ENCODE data around the gene CROCC. TPM values are rescaled to one million over a fixed set of nuclear protein-coding genes. Genes with fewer than 3 reads are reported as not detected.
A peak's percentile ranks its signal among the peaks of the same experiment; 100 is the strongest.
"Not testable (repeated sequence)": the region's sequence is repeated elsewhere in the genome, so short reads cannot be mapped to it uniquely, and the experiment has no call there.

The CROCC gene
- total RNA-seq, 2 experiments from 2014 or later: 15.9 to 18.7 TPM

GRCh38 chr1:16903054-16903453 is 18.7 kb upstream of the CROCC start:
- H3K4me1 Mint-ChIP-seq (ENCODE audit: low read depth): peaks cover 29% of the 10 kb centered on the region
- no peak overlapping the region for H3K4me3 Mint-ChIP-seq
- H3K27me3 Mint-ChIP-seq: no peaks in the 10 kb centered on the region
- no peak overlapping the region for H3K27ac Mint-ChIP-seq
- intact Hi-C loops (cut with micrococcal nuclease): loop anchor here (5.0 to 10.0 kb wide), 4 partner anchors 149 to 1378 kb away; partner anchors contain the start of genes CASP9, DNAJC16, SDHB and SZRD1
- H3K9me3 Mint-ChIP-seq: no peaks in the 10 kb centered on the region
- no peaks in the 10 kb centered on the region for H3K36me3 Mint-ChIP-seq
- ChIA-PET POLR2A (interaction anchor here (0.8 to 3.2 kb wide), 3 partner anchors 12 to 389 kb away, joined by 3 to 36 read pairs (median 4); no protein-coding TSS in a partner anchor), CTCF (interaction anchor here (1.1 to 1.8 kb wide), 2 partner anchors 194 to 282 kb away, joined by 3 read pairs; no protein-coding TSS in a partner anchor)
- DNase-seq: peak; percentile 41

DNA sequence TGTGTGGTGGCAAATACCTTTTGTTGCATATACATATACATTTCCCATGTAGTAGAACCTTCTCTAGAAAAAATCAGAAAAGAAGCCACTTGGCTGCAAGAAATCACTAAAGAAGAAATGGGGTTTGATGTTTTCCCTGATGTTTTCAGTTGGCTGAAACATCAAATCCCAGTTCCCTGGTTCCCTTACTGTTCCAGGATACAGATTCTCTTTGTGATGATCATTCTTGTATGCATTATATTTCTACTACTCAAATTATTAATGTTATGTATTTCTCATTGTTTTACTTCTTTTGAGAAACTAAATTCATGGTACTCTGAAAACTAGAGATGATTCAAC is 18.3 kb upstream of the CROCC start:
- ChIA-PET CTCF (interaction anchor here (0.7 to 1.8 kb wide), 3 partner anchors 11 to 282 kb away, joined by 3 to 4 read pairs (median 3); no protein-coding TSS in a partner anchor), POLR2A (interaction anchor here (1.1 to 3.2 kb wide), 2 partner anchors 12 to 14 kb away, joined by 4 to 36 read pairs; no protein-coding TSS in a partner anchor)
- intact Hi-C loops (cut with micrococcal nuclease): loop anchor here (5.0 to 10.0 kb wide), 4 partner anchors 149 to 1379 kb away; partner anchors contain the start of genes CASP9, DNAJC16, SDHB and SZRD1
- H3K36me3 Mint-ChIP-seq: no peaks in the 10 kb centered on the region
- peaks cover 25% of the 10 kb centered on the region for H3K4me1 Mint-ChIP-seq (ENCODE audit: low read depth)
- no peak overlapping the region for H3K4me3 Mint-ChIP-seq
- no peaks in the 10 kb centered on the region for H3K27me3 Mint-ChIP-seq
- no peak overlapping the region for H3K27ac Mint-ChIP-seq
- no peak for DNase-seq
- no peaks in the 10 kb centered on the region for H3K9me3 Mint-ChIP-seq

DNA sequence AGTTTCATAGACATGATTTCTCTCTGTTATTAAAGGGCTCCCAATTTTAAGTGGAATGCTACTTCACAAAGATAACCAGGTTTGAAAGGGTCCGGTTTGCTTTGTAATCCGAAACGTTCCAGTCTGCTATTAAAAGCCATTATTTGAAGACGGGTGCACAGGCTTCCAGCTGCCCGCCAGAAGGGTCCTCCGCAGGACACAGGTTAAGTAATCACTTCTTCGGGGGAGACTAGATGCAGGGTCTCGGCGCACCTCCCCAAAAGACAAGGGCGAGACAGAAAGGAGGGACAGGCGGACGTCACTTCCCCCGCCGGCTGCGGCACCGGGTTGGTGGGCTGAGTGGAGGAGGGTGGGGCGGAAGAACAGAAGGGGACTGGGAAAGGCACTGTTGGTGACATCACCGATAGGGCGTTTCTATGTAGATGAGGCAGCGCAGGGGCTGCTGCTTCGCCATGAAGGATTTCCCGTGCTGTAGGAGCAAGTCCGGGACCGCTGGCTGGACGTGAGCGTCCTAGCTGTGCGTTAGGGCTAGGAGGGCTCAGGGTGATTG is 17.1 kb upstream of the CROCC start:
- DNase-seq: peak; percentile 100
- CTCF ChIA-PET: interaction anchor here (1.8 to 2.1 kb wide), 2 partner anchors 56 to 284 kb away, joined by 3 to 7 read pairs; no protein-coding TSS in a partner anchor
- intact Hi-C loops (cut with micrococcal nuclease): loop anchor here (1.0 to 10.0 kb wide), 7 partner anchors 8 to 1380 kb away; partner anchors contain the start of genes CASP9, DNAJC16, RCC2 and SDHB

GRCh38 chr1:16905110-16905867 is 16.4 kb upstream of the CROCC start:
- H3K9me3 Mint-ChIP-seq: no peaks in the 10 kb centered on the region
- intact Hi-C loops (cut with micrococcal nuclease): loop anchor here (2.0 to 10.0 kb wide), 4 partner anchors 180 to 1380 kb away; partner anchors contain the start of genes CASP9, DNAJC16, RCC2 and SZRD1
- peaks cover 26% of the 10 kb centered on the region for H3K4me1 Mint-ChIP-seq (ENCODE audit: low read depth)
- peak; percentile 58 for DNase-seq
- no peaks in the 10 kb centered on the region for H3K27me3 Mint-ChIP-seq
- ChIA-PET CTCF (interaction anchor here (2.1 kb wide), 1 partner anchor 56 kb away, joined by 7 read pairs; no protein-coding TSS in a partner anchor), POLR2A (interaction anchor here (0.5 to 3.2 kb wide), 18 partner anchors 9 to 1379 kb away, joined by 3 to 45 read pairs (median 5); partner anchors contain the start of genes CPLANE2, CROCC, DNAJC16 and RNU1-2)
- no peaks in the 10 kb centered on the region for H3K36me3 Mint-ChIP-seq
- no peak overlapping the region for H3K4me3 Mint-ChIP-seq
- H3K27ac Mint-ChIP-seq: no peak overlapping the region

More for the DNA sequence above, 17.1 kb upstream of the CROCC start:
- no peak overlapping the region for H3K4me3 Mint-ChIP-seq
- H3K27me3 Mint-ChIP-seq: no peaks in the 10 kb centered on the region
- no peaks in the 10 kb centered on the region for H3K9me3 Mint-ChIP-seq
- H3K4me1 Mint-ChIP-seq (ENCODE audit: low read depth): peaks cover 25% of the 10 kb centered on the region
- POLR2A ChIA-PET: interaction anchor here (0.5 to 3.2 kb wide), 19 partner anchors 8 to 1378 kb away, joined by 3 to 45 read pairs (median 4); partner anchors contain the start of genes CPLANE2, CROCC, DNAJC16 and RNU1-2
- H3K27ac Mint-ChIP-seq: no peak overlapping the region
- H3K36me3 Mint-ChIP-seq: no peaks in the 10 kb centered on the region

- CTCF ChIA-PET: interaction anchor here (2.1 kb wide), 1 partner anchor 55 kb away, joined by 7 read pairs; no protein-coding TSS in a partner anchor
- H3K27ac Mint-ChIP-seq: no peak overlapping the region
- H3K27me3 Mint-ChIP-seq: no peaks in the 10 kb centered on the region
- peak; percentile 60 for DNase-seq
- peaks cover 20% of the 10 kb centered on the region for H3K4me1 Mint-ChIP-seq (ENCODE audit: low read depth)
- no peaks in the 10 kb centered on the region for H3K9me3 Mint-ChIP-seq
- POLR2A ChIA-PET: interaction anchor here (1.0 to 3.2 kb wide), 9 partner anchors 9 to 393 kb away, joined by 3 to 45 read pairs (median 8); partner anchors contain the start of genes RNU1-2 and SDHB
- intact Hi-C loops (cut with micrococcal nuclease): loop anchor here (2.0 to 10.0 kb wide), 4 partner anchors 181 to 1381 kb away; partner anchors contain the start of genes CASP9, DNAJC16, RCC2 and SZRD1
- H3K4me3 Mint-ChIP-seq: no peak overlapping the region
- no peaks in the 10 kb centered on the region for H3K36me3 Mint-ChIP-seq
Observed at GRCh38 chr1:16905868-16906702, 15.6 kb upstream of the CROCC start.

- POLR2A ChIA-PET: no interaction called here
Observed at GRCh38 chr1:16906873-16907272, 14.9 kb upstream of the CROCC start.

DNA sequence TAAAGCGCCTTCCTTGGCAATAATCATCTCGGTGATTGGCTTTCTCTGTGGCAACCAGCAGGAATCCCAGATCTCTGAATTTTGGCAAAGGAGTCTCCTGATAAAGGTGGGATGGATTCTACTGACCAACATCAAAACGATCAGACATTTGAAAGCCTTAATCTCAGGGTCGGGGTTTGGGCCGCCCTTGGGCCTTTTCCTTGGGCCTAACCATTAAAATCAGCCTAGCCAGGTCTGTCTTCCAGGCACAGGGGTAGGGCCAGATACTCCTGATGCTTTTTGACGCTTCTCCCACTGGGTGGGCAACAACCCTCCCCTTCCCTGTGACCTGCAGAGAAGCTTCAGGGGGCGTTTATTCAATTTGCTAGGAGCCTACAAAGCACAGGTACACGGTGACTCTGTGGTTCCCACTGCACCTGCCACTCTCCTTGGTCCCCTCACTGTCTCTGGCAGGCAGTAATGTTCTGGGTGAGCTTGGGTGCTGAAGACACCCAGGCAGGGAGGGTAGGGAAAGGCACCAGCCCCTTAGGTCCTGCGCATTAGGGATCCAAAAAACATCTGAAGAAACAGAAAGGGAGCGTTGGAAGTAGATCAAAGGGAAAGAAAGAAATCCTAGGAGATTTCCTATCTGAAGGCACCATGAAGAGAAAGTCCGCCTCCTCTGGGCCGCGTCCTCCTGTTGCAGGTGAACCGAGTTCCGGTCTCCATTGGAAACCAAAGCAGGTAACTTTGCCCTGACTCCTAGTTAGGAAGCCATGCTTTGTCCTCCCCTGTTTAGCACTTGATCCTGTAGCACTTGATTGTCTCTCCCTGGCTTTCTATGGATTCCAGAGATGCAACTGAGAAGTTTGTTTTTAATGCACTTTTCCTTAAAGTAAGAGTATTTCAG is 13.6 kb upstream of the CROCC start:
- ChIA-PET CTCF (no interaction called here), POLR2A (no interaction called here)
- no peak overlapping the region for H3K4me3 Mint-ChIP-seq

More at GRCh38 chr1:16906873-16907272, 14.9 kb upstream of the CROCC start:
- no peak overlapping the region for H3K27ac Mint-ChIP-seq
- no peak overlapping the region for H3K4me3 Mint-ChIP-seq
- DNase-seq: peak; percentile 7
- H3K9me3 Mint-ChIP-seq: no peaks in the 10 kb centered on the region
- H3K36me3 Mint-ChIP-seq: no peaks in the 10 kb centered on the region
- intact Hi-C loops (cut with micrococcal nuclease): loop anchor here (10.0 kb wide), 3 partner anchors 182 to 1382 kb away; partner anchors contain the start of genes CASP9, DNAJC16 and SZRD1
- no peaks in the 10 kb centered on the region for H3K27me3 Mint-ChIP-seq
- H3K4me1 Mint-ChIP-seq (ENCODE audit: low read depth): peaks cover 16% of the 10 kb centered on the region
- CTCF ChIA-PET: no interaction called here

DNA sequence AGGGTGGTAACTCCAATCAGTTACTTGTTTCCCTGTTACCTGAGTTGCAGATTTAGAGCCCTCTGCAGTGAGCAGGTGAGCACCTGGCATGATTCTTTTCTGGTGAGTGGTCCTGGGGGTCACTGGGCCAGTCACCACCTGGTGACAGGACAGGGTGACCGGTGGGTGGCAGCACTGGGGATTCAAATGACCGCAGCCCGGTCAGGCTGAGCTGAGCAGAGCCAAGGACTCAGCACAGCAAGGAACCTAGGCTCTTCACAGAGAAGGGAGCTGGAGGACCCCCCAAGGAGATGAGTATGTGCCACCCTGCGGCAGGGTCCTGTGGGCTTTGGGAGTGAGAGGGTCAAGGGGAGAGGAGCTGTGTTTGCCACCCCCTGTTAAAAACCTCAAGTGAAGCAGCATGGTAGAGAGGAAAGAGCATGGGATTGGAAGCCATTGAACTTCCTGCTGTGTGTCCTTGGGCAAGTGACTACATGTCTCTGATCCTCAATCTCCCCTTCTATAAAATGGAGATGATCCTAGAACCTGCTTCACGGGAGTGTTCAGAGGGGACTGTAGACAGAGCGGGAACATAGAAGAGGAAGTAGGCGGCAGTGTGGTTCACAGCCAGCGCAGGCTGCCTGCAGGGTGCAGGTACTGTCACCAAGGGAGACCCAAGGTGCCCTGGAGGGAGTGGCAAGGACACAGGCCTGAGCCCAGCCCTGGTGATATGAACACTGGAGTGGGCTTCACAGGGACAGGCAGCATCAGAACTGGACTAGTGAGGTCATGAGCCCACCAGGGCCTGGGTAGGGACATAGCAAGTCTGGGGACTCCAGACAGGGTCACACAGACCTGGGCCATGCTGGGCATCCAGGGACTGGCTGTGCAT is 9.6 kb upstream of the CROCC start:
- H3K27ac Mint-ChIP-seq; intact Hi-C loops (cut with micrococcal nuclease); H3K27me3 Mint-ChIP-seq; H3K9me3 Mint-ChIP-seq; CTCF ChIA-PET; DNase-seq; POLR2A ChIA-PET; H3K36me3 Mint-ChIP-seq; H3K4me3 Mint-ChIP-seq: not testable (repeated sequence)
- H3K4me1 Mint-ChIP-seq (ENCODE audit: low read depth): peaks cover 23% of the 10 kb centered on the region

More for the DNA sequence above, 13.6 kb upstream of the CROCC start:
- no peaks in the 10 kb centered on the region for H3K9me3 Mint-ChIP-seq
- H3K4me1 Mint-ChIP-seq (ENCODE audit: low read depth): peaks cover 14% of the 10 kb centered on the region
- DNase-seq: no peak
- H3K27ac Mint-ChIP-seq: no peak overlapping the region
- no peaks in the 10 kb centered on the region for H3K27me3 Mint-ChIP-seq
- H3K36me3 Mint-ChIP-seq: no peaks in the 10 kb centered on the region
- intact Hi-C loops (cut with micrococcal nuclease): loop anchor here (10.0 kb wide), 3 partner anchors 183 to 1383 kb away; partner anchors contain the start of genes CASP9, DNAJC16 and SZRD1

DNA sequence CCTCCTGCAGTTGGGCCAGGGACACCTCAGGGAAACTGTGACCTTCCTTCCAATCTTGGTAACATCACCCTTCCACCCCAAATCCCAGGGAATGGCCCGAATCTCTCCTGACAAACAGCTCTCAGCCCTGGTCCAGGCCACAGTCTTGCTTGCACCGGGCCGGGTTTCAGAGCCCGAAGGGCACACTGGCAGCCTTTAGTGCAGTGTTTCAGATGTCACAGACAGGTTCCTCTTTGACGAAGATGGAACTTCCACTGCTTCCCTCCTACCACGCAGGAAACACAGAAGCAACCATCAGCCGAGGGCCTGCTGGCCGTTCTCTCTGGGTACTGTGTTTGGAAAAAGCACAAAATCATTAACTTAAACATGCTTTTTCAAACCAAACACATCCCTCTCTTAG is 9.0 kb upstream of the CROCC start:
- POLR2A ChIA-PET, H3K36me3 Mint-ChIP-seq, H3K27ac Mint-ChIP-seq, DNase-seq, H3K27me3 Mint-ChIP-seq, H3K9me3 Mint-ChIP-seq, H3K4me3 Mint-ChIP-seq: not testable (repeated sequence)
- intact Hi-C loops (cut with micrococcal nuclease): loop anchor here (1.0 kb wide), 1 partner anchor 8 kb away; no protein-coding TSS in a partner anchor
- CTCF ChIA-PET: interaction anchor here (0.7 kb wide), 1 partner anchor 158 kb away, joined by 3 read pairs; no protein-coding TSS in a partner anchor
- H3K4me1 Mint-ChIP-seq (ENCODE audit: low read depth): peaks cover 23% of the 10 kb centered on the region

All from activated CD4-positive, alpha-beta memory T cell treated with anti-CD3 and anti-CD28 coated beads for 36 hours (primary cell).